Measurements from ENCODE around the gene SSC4D.

DNA sequence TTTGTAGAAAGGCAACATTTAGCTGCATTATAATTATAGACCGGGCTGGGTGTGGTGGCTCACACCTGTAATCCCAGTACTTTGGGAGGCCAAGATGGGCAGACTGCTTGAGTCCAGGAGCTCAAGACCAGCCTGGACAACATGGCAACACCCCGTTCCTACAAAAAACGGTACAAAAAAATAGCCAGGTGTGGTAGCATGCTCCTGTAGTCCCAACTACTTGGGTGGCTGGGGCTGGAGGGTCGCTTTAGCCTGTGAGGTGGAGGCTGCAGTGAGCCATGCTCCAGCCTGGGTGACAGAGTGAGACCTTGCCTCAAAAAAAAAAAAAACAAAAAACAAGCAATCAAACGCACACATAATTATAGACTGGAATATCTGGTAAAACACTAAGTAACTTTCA is 55.8 kb downstream of the SSC4D start:
- TF ChIP-seq, protein P1, sequence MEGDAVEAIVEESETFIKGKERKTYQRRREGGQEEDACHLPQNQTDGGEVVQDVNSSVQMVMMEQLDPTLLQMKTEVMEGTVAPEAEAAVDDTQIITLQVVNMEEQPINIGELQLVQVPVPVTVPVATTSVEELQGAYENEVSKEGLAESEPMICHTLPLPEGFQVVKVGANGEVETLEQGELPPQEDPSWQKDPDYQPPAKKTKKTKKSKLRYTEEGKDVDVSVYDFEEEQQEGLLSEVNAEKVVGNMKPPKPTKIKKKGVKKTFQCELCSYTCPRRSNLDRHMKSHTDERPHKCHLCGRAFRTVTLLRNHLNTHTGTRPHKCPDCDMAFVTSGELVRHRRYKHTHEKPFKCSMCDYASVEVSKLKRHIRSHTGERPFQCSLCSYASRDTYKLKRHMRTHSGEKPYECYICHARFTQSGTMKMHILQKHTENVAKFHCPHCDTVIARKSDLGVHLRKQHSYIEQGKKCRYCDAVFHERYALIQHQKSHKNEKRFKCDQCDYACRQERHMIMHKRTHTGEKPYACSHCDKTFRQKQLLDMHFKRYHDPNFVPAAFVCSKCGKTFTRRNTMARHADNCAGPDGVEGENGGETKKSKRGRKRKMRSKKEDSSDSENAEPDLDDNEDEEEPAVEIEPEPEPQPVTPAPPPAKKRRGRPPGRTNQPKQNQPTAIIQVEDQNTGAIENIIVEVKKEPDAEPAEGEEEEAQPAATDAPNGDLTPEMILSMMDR (IDR thresholded peaks at IDR 0.05; ENCODE audit: insufficient read depth, low read length) = no peak
- no peak for TF ChIP-seq POLR2AphosphoS5 (IDR thresholded peaks at IDR 0.05; ENCODE audit: low read depth)
- TF ChIP-seq, protein P2, sequence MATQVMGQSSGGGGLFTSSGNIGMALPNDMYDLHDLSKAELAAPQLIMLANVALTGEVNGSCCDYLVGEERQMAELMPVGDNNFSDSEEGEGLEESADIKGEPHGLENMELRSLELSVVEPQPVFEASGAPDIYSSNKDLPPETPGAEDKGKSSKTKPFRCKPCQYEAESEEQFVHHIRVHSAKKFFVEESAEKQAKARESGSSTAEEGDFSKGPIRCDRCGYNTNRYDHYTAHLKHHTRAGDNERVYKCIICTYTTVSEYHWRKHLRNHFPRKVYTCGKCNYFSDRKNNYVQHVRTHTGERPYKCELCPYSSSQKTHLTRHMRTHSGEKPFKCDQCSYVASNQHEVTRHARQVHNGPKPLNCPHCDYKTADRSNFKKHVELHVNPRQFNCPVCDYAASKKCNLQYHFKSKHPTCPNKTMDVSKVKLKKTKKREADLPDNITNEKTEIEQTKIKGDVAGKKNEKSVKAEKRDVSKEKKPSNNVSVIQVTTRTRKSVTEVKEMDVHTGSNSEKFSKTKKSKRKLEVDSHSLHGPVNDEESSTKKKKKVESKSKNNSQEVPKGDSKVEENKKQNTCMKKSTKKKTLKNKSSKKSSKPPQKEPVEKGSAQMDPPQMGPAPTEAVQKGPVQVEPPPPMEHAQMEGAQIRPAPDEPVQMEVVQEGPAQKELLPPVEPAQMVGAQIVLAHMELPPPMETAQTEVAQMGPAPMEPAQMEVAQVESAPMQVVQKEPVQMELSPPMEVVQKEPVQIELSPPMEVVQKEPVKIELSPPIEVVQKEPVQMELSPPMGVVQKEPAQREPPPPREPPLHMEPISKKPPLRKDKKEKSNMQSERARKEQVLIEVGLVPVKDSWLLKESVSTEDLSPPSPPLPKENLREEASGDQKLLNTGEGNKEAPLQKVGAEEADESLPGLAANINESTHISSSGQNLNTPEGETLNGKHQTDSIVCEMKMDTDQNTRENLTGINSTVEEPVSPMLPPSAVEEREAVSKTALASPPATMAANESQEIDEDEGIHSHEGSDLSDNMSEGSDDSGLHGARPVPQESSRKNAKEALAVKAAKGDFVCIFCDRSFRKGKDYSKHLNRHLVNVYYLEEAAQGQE (IDR thresholded peaks at IDR 0.05; ENCODE audit: insufficient replicate concordance, low read depth) = no peak
- no peak for TF ChIP-seq SPI1 (IDR thresholded peaks at IDR 0.05; ENCODE audit: borderline replicate concordance, low read depth)

Measured in HL-60 (cell line).